ENCODE data around the gene GPC3.

GRCh38 chrX:133907606-133908005 is 77.8 kb downstream of the GPC3 start:
- TF ChIP-seq ELF4 (IDR thresholded peaks at IDR 0.05) (no peak), TARDBP (IDR thresholded peaks at IDR 0.05) (no peak), SUZ12 (IDR thresholded peaks at IDR 0.05) (no peak), SP1 (IDR thresholded peaks at IDR 0.05) (no peak), LEF1 (IDR thresholded peaks at IDR 0.05; ENCODE audit: borderline replicate concordance) (no peak)

Data from HEK293T (cell line).